ENCODE data around the gene MYO9A. TPM values are rescaled to one million over a fixed set of nuclear protein-coding genes. Genes with fewer than 3 reads are reported as not detected.

Gene MYO9A
- total RNA-seq, 5 donors from 2014 or later (not counting 1 experiment from before 2014, with no cell fraction given), result 35.8 to 39.1 (median 38.2) TPM

DNA sequence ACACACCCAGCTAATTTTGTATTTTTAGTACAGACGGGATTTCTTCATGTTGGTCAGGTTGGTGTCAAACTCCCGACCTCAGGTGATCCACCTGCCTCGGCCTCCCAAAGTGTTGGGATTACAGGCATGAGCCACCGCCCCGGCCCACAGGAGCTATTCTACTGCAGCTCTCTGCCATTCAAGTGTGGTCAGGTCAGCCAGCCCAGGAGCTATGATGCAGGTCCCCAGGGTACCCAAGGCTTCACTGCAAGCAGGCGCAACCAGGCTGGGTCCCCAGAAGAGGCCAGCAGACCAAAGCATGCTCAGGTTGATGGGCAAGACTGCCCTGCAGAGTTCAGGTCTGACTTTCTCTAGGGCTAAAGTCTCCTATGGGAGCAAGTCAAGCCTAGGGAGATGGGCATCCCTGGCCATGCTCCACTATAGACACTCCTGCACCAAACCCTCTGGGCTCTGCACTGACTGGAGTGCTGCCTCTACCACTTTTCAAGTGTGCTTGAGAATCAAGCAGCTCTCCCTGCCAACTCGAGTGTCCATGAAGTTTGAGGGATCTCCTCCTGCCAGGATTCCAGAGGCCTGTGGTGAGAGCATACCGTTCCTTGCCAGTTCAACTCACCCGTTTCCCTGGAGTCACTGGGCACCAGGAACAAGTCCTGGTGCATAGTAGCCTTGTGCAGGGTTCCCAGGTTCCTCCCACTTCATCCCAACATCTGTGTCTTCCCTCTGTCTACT, 30.9 kb downstream of the MYO9A start:
- Histone ChIP-seq H3K36me3 (ENCODE audit: control insufficient read depth in 2 of 2, extremely low read depth in 1 of 2, insufficient read depth in 1 of 2, low read length in 1 of 2) (no peaks in the 10 kb centered on the region), H3K4me1 (ENCODE audit: control insufficient read depth in 1 of 2, extremely low read depth in 1 of 2, insufficient read depth in 2 of 2, low read length in 2 of 2) (no peaks in the 10 kb centered on the region), H3K27me3 (replicated peaks in 1 of 2; ENCODE audit: control insufficient read depth in 2 of 2, extremely low read depth in 1 of 2, insufficient read depth in 2 of 2, low read length in 1 of 2) (no peaks in the 10 kb centered on the region), H3K4me3 (ENCODE audit: control insufficient read depth in 1 of 2, extremely low read depth in 1 of 2, low read length in 1 of 2) (no peak overlapping the region), H3K9me3 (no peaks in the 10 kb centered on the region), H3K27ac (ENCODE audit: low read length) (no peak overlapping the region)
- WGBS (ENCODE audit: insufficient coverage), result 93% methylated on average over 8 of the region's 9 CpGs
- Mint-ChIP-seq H3K9me3 (peaks cover 12 to 17% (median 15%) of the 10 kb centered on the region in 3 donors), H3K36me3 (peaks cover 37% of the 10 kb centered on the region), H3K4me1 (peaks cover 0 to 3% (median 0%) of the 10 kb centered on the region in 3 donors), H3K27ac (no peak overlapping the region), H3K27me3 (no peaks in the 10 kb centered on the region), H3K4me3 (no peak overlapping the region)
- DNase-seq (no peak), ATAC-seq (replicated peaks in 1 of 4) (no peak)
- ChIA-PET POLR2A (interaction anchor here in 1 of 2 donors (0.6 kb wide), 2 partner anchors 40 to 649 kb away, joined by 3 read pairs; no protein-coding TSS in a partner anchor), CTCF (no interaction called here)

DNA sequence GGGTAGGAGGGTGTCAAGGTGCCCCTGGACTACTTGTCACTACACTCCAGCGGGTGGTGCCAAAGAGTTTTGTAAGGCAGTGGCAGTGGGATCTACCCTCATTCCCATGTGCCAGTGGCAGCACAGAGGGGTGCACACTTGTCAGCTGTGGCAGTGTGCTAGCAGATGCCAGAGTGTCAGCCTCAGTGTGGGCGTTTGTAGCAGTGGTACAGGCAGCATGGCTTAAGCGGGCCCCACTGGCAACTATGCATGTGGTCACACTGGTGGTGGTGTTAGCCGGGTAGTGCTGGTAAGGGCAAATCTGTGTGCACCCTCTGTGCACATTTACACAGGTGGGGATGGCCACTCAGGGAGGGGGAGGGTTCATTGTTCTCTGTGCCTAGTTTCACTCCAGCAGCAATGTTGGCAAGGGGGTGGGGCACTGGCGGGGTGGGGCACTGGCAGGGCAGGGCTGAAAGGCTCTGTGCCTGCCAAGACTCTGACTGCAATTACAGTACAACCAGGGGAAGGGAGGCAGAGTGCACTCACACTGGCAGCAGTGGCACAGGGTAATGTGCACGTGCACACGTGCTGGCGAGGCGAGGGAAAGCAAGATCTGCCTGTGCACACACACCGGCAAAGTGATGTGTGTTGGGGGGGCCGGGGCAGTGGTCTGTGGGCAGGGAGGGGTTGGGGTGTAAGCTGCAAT, 31.8 kb downstream of the MYO9A start:
- Mint-ChIP-seq H3K36me3 (peaks cover 33% of the 10 kb centered on the region), H3K27me3 (no peaks in the 10 kb centered on the region), H3K4me1 (no peaks in the 10 kb centered on the region), H3K9me3 (peaks cover 13 to 23% (median 16%) of the 10 kb centered on the region in 3 donors), H3K27ac (no peak overlapping the region), H3K4me3 (no peak overlapping the region)
- H3K4me1 ChIP-seq (ENCODE audit: control insufficient read depth in 1 of 2, extremely low read depth in 1 of 2, insufficient read depth in 2 of 2, low read length in 2 of 2), result no peaks in the 10 kb centered on the region
- ChIA-PET CTCF (no interaction called here), POLR2A (no interaction called here)
- ATAC-seq (replicated peaks in 1 of 4) (no peak), DNase-seq (no peak)
- no peaks in the 10 kb centered on the region for H3K36me3 ChIP-seq (ENCODE audit: control insufficient read depth in 2 of 2, extremely low read depth in 1 of 2, insufficient read depth in 1 of 2, low read length in 1 of 2)
- 97% methylated on average over 11 of the region's 11 CpGs for WGBS (ENCODE audit: insufficient coverage)
- H3K9me3 ChIP-seq, result no peaks in the 10 kb centered on the region
- H3K27ac ChIP-seq (ENCODE audit: low read length), result no peak overlapping the region
- H3K27me3 ChIP-seq (replicated peaks in 1 of 2; ENCODE audit: control insufficient read depth in 2 of 2, extremely low read depth in 1 of 2, insufficient read depth in 2 of 2, low read length in 1 of 2), result no peaks in the 10 kb centered on the region
- H3K4me3 ChIP-seq (ENCODE audit: control insufficient read depth in 1 of 2, extremely low read depth in 1 of 2, low read length in 1 of 2), result no peak overlapping the region

DNA sequence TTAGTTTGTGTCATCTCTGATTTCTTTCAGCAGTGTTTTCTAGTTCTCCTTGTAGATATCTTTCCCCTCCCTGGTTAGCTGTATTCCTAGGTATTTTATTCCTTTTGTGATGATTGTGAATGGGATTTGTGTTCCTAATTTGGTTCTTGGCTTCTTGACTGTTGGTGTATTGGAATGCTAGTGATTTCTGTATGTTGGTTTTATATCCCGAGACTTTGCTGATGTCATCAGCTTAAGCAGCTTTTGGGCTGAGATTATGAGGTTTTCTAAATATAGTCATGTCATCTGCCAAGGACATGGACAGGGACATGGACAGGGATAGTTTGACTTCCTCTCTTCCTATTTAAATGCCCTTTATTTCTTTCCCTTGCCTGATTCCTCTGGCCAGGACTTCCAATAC, 35.8 kb downstream of the MYO9A start:
- no peaks in the 10 kb centered on the region for H3K36me3 ChIP-seq (ENCODE audit: control insufficient read depth in 2 of 2, extremely low read depth in 1 of 2, insufficient read depth in 1 of 2, low read length in 1 of 2)
- DNase-seq, result no peak
- ChIA-PET CTCF (no interaction called here), POLR2A (no interaction called here)
- no CpG with 5 or more reads among the region's 1 CpG for WGBS (ENCODE audit: insufficient coverage)
- H3K4me3 ChIP-seq (ENCODE audit: control insufficient read depth in 1 of 2, extremely low read depth in 1 of 2, low read length in 1 of 2), result no peak overlapping the region
- H3K27ac Mint-ChIP-seq, result no peak overlapping the region
- no peaks in the 10 kb centered on the region for H3K27me3 Mint-ChIP-seq
- ATAC-seq (replicated peaks in 1 of 4), result no peak
- H3K27ac ChIP-seq (ENCODE audit: low read length), result no peak overlapping the region
- H3K9me3 Mint-ChIP-seq, result peaks cover 13 to 23% (median 16%) of the 10 kb centered on the region in 3 donors
- H3K4me3 Mint-ChIP-seq, result no peak overlapping the region
- peaks cover 24% of the 10 kb centered on the region for H3K36me3 Mint-ChIP-seq
- no peaks in the 10 kb centered on the region for H3K27me3 ChIP-seq (replicated peaks in 1 of 2; ENCODE audit: control insufficient read depth in 2 of 2, extremely low read depth in 1 of 2, insufficient read depth in 2 of 2, low read length in 1 of 2)
- no peaks in the 10 kb centered on the region for H3K4me1 ChIP-seq (ENCODE audit: control insufficient read depth in 1 of 2, extremely low read depth in 1 of 2, insufficient read depth in 2 of 2, low read length in 2 of 2)
- H3K9me3 ChIP-seq, result no peaks in the 10 kb centered on the region
- H3K4me1 Mint-ChIP-seq, result peaks cover 16 to 18% (median 18%) of the 10 kb centered on the region in 3 donors

DNA sequence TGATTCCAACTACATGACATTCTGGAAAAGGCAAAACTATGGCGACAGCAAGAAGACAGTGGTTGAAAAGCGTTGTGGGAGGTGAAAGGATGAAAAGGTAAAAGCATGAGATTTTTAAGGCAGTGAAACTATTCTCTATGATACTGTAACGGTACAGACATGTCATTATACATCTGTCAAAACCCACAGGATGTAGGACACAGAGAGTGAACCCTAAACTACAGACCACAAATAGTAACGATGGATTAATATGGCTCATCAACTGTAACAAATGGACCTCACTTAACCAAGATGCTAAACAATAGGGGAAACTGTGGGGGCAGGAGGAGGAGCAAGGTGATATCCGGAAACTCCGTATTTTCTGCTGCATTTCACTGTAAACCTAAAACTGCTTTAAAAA, 39.1 kb downstream of the MYO9A start:
- DNase-seq (no peak), ATAC-seq (replicated peaks in 1 of 4) (no peak)
- POLR2A ChIA-PET, result no interaction called here
- no peak overlapping the region for H3K4me3 ChIP-seq (ENCODE audit: control insufficient read depth in 1 of 2, extremely low read depth in 1 of 2, low read length in 1 of 2)
- Mint-ChIP-seq H3K27me3 (no peaks in the 10 kb centered on the region), H3K36me3 (peaks cover 19% of the 10 kb centered on the region), H3K4me3 (no peak overlapping the region), H3K9me3 (peaks cover 12 to 19% (median 13%) of the 10 kb centered on the region in 3 donors), H3K27ac (no peak overlapping the region), H3K4me1 (peaks cover 26 to 45% (median 30%) of the 10 kb centered on the region in 3 donors)
- no peaks in the 10 kb centered on the region for H3K9me3 ChIP-seq
- no peak overlapping the region for H3K27ac ChIP-seq (ENCODE audit: low read length)
- H3K36me3 ChIP-seq (ENCODE audit: control insufficient read depth in 2 of 2, extremely low read depth in 1 of 2, insufficient read depth in 1 of 2, low read length in 1 of 2), result no peaks in the 10 kb centered on the region
- CTCF ChIA-PET, result no interaction called here
- no peaks in the 10 kb centered on the region for H3K27me3 ChIP-seq (replicated peaks in 1 of 2; ENCODE audit: control insufficient read depth in 2 of 2, extremely low read depth in 1 of 2, insufficient read depth in 2 of 2, low read length in 1 of 2)
- no CpG with 5 or more reads among the region's 6 CpGs for WGBS (ENCODE audit: insufficient coverage)
- H3K4me1 ChIP-seq (ENCODE audit: control insufficient read depth in 1 of 2, extremely low read depth in 1 of 2, insufficient read depth in 2 of 2, low read length in 2 of 2), result no peaks in the 10 kb centered on the region

DNA sequence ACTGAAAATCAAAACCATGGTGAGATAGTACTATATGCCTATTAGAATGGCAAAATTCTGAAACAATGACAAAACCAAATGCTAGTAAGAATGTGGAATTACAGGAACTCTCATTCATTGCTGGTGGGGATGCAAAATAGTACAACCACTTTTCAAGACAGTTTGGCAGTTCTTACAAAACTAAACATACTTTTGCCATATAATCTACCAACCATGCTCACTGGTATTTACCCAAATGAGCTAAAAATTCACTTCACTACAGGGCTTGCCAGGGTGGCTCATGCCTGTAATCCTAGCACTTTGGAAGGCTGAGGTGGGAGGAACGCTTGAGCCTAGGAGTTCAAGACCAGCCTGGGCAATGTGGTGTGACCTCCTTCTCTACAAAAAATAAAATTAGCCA, 40.0 kb downstream of the MYO9A start:
- Mint-ChIP-seq H3K4me3 (no peak overlapping the region), H3K4me1 (peaks cover 26 to 51% (median 31%) of the 10 kb centered on the region in 3 donors), H3K9me3 (peaks cover 4 to 9% (median 5%) of the 10 kb centered on the region in 3 donors), H3K36me3 (peaks cover 19% of the 10 kb centered on the region), H3K27me3 (no peaks in the 10 kb centered on the region), H3K27ac (no peak overlapping the region)
- WGBS (ENCODE audit: insufficient coverage), result no CpG with 5 or more reads among the region's 1 CpG
- Histone ChIP-seq H3K27ac (ENCODE audit: low read length) (no peak overlapping the region), H3K9me3 (no peaks in the 10 kb centered on the region), H3K4me1 (ENCODE audit: control insufficient read depth in 1 of 2, extremely low read depth in 1 of 2, insufficient read depth in 2 of 2, low read length in 2 of 2) (no peaks in the 10 kb centered on the region), H3K36me3 (ENCODE audit: control insufficient read depth in 2 of 2, extremely low read depth in 1 of 2, insufficient read depth in 1 of 2, low read length in 1 of 2) (no peaks in the 10 kb centered on the region), H3K4me3 (ENCODE audit: control insufficient read depth in 1 of 2, extremely low read depth in 1 of 2, low read length in 1 of 2) (no peak overlapping the region), H3K27me3 (replicated peaks in 1 of 2; ENCODE audit: control insufficient read depth in 2 of 2, extremely low read depth in 1 of 2, insufficient read depth in 2 of 2, low read length in 1 of 2) (no peaks in the 10 kb centered on the region)
- ChIA-PET POLR2A (no interaction called here), CTCF (interaction anchor here in 1 of 2 donors (0.6 kb wide), 1 partner anchor 241 kb away, joined by 3 read pairs; no protein-coding TSS in a partner anchor)
- DNase-seq, result no peak
- no peak for ATAC-seq (replicated peaks in 1 of 4)

DNA sequence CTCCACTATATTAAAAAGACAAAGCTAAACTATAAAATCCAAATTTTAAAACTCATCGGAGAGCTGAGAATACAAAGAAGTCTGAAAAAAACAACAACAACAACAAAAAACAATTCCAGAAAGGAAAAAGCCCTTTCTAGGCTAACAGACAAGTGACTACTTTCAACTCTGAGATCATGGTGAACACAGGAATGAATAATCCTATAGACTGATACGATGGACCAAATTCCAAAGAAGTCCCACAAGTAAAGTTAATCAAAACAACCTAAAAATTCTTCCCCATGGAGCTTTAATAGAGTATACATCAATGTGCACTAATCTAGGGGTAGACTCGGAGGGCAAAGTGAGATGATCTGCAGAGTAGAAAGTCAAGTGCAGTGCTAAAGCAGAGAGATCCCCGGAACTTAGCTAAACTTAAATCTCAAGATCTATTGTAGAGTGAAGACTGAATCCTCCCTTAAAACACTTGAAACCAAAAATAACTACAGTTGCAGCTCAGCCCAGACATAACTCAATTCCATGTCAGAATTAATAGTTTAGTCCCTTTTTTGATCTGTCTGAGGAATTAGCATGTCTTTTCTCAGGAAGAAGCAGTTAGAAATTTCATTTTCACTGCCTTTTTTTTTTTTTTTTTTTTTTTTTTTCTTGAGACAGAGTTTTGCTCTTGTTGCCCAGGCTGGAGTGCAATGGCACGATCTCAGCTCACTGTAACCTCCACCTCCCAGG, 43.5 kb downstream of the MYO9A start:
- ATAC-seq (replicated peaks in 1 of 4), result no peak
- Histone ChIP-seq H3K4me1 (ENCODE audit: control insufficient read depth in 1 of 2, extremely low read depth in 1 of 2, insufficient read depth in 2 of 2, low read length in 2 of 2) (no peaks in the 10 kb centered on the region), H3K4me3 (ENCODE audit: control insufficient read depth in 1 of 2, extremely low read depth in 1 of 2, low read length in 1 of 2) (no peak overlapping the region), H3K36me3 (ENCODE audit: control insufficient read depth in 2 of 2, extremely low read depth in 1 of 2, insufficient read depth in 1 of 2, low read length in 1 of 2) (no peaks in the 10 kb centered on the region), H3K9me3 (no peaks in the 10 kb centered on the region), H3K27me3 (replicated peaks in 1 of 2; ENCODE audit: control insufficient read depth in 2 of 2, extremely low read depth in 1 of 2, insufficient read depth in 2 of 2, low read length in 1 of 2) (no peaks in the 10 kb centered on the region), H3K27ac (ENCODE audit: low read length) (no peak overlapping the region)
- Mint-ChIP-seq H3K36me3 (peaks cover 29% of the 10 kb centered on the region), H3K4me1 (peaks cover 33 to 60% (median 39%) of the 10 kb centered on the region in 3 donors), H3K27me3 (no peaks in the 10 kb centered on the region), H3K4me3 (no peak overlapping the region), H3K27ac (no peak overlapping the region), H3K9me3 (no peaks in the 10 kb centered on the region)
- ChIA-PET CTCF (interaction anchor here (0.5 to 0.7 kb wide), 5 partner anchors 21 to 610 kb away, joined by 3 to 15 read pairs (median 4); partner anchors contain the start of genes MYO9A (in 1 of the 2) and SENP8 (in 1 of the 2)), POLR2A (no interaction called here)
- no peak for DNase-seq
- 100% methylated on average over 1 of the region's 5 CpGs for WGBS (ENCODE audit: insufficient coverage)
